ENCODE data around the gene SRP68. TPM values are rescaled to one million over a fixed set of nuclear protein-coding genes. Genes with fewer than 3 reads are reported as not detected.
A peak's percentile ranks its signal among the peaks of the same experiment; 100 is the strongest.

Gene SRP68
- total and polyA plus RNA-seq, 9 of the 15 experiments (the other 6 are each of a cell fraction or from before 2014, with no cell fraction given) = 29.4 to 92.6 (median 36.2) TPM

DNA sequence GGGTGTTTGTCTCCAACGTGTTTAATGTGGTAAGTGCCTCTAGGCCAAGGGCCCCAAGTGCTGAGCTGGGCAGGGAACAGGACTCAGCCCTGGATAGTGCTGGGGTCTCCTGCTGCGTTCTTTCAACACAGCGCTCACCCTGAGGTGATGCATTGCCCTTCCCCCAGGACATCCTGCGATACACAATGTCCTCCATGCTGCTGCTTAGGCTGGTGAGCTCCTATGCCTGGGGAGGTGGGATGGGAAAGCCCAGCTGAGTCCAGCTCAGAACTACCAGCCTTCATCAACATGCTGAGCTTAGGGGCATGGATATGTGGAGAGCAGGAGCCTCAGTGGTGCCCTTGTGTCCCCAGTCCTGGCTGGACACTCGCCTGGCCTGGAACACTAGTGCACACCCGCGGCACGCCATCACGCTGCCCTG is 7.2 kb upstream of the SRP68 start:
- no peaks in the 10 kb centered on the region for H3K9me3 ChIP-seq (replicated peaks; ENCODE audit: control insufficient read depth, insufficient read depth, low read depth, low read length)
- no TSS peak for BruUV-seq (replicated peaks)
- H3K27me3 ChIP-seq (ENCODE audit: control insufficient read depth in 2 of 2, insufficient read depth in 2 of 2, low read length in 2 of 2) = peaks cover 18 to 44% of the 10 kb centered on the region in 2 experiments; a peak in 4 of 5 replicates
- no peaks in the 10 kb centered on the region for H3K79me2 ChIP-seq (ENCODE audit: control insufficient read depth, insufficient read depth, low read length)
- 18% methylated on average over 9 of the region's 9 CpGs for WGBS (ENCODE audit: insufficient coverage, low coverage, missing lambda C conversion rate)
- H3K9me1 ChIP-seq (ENCODE audit: control insufficient read depth, insufficient read depth, low read length) = peaks cover 4% of the 10 kb centered on the region
- intact Hi-C loops (cut with micrococcal nuclease) = no loop called here
- H3K4me3 ChIP-seq = no peak overlapping the region
- H3K9ac ChIP-seq (ENCODE audit: insufficient read depth in 1 of 2, low read depth in 2 of 2, low read length in 2 of 2) = peak overlapping the region in 1 of 2 experiments; percentile 66; a peak in 2 of 4 replicates
- ChIA-PET CTCF (ENCODE audit: low intra/inter-chr PET ratio) (interaction anchor here (0.6 kb wide), 1 partner anchor 1112 kb away, joined by 3 read pairs; no protein-coding TSS in a partner anchor), POLR2A (interaction anchor here (0.7 to 1.1 kb wide), 3 partner anchors 8 to 23 kb away, joined by 3 to 6 read pairs (median 4); partner anchors contain the start of gene SRP68)
- no peak overlapping the region for H2AFZ ChIP-seq (ENCODE audit: low read depth, low read length)
- FAIRE-seq (no peak), ATAC-seq (no peak; the same call in 2 of the 3 replicates), DNase-seq (ENCODE audit: extremely low read depth in 1 of 4, low spot score in 3 of 4) (no peak)
- peaks cover 18% of the 10 kb centered on the region; the same call in 2 of the 3 replicates for H3K36me3 ChIP-seq (ENCODE audit: control insufficient read depth, insufficient read depth, low read length)
- peaks cover 9% of the 10 kb centered on the region; the same call in 1 of the 2 replicates for H4K20me1 ChIP-seq (replicated peaks; ENCODE audit: control insufficient read depth, insufficient read depth, low read length)
- H3K4me1 ChIP-seq (replicated peaks in 1 of 2; ENCODE audit: control insufficient read depth in 2 of 2, insufficient read depth in 2 of 2, low read length in 2 of 2) = peaks cover 0 to 57% of the 10 kb centered on the region in 2 experiments; a peak in 2 of 5 replicates
- H3K4me2 ChIP-seq (ENCODE audit: insufficient read depth, low read length) = no peak overlapping the region
- TF ChIP-seq CBFB (CRISPR knock-in tag; IDR thresholded peaks at IDR 0.05) (0 out of 2 replicates have a peak, but pooled peaks have one; percentile 33), ZNF311 (CRISPR knock-in tag; IDR thresholded peaks at IDR 0.05) (no peak), ZNF766 (CRISPR knock-in tag; conservative IDR thresholded peaks at IDR 0.05) (no peak), HMGN3 (IDR thresholded peaks at IDR 0.05; ENCODE audit: borderline replicate concordance, extremely low read depth, insufficient read length, low read depth, low read length) (peak; percentile 31), POLR2A (conservative IDR thresholded peaks at IDR 0.05) (peak; percentile 56; the same call in 1 of the 2 replicates), NBN (IDR thresholded peaks at IDR 0.05; ENCODE audit: low read depth) (no peak), MCM5 (IDR thresholded peaks at IDR 0.05; ENCODE audit: low read depth) (no peak)
- in situ Hi-C loops (cut with MboI) = no loop called here
- no peak overlapping the region for H3K27ac ChIP-seq (ENCODE audit: extremely low read depth, low read depth, low read length)
